GM21423 (cell line): ENCODE measurements around the gene CTSV.
A peak's percentile ranks its signal among the peaks of the same experiment; 100 is the strongest.
"Not testable (repeated sequence)": the region's sequence is repeated elsewhere in the genome, so short reads cannot be mapped to it uniquely, and the experiment has no call there.

Experiments
- ATAC-seq: cut with Tn5 transposase; IDR thresholded peaks from one replicate; pipeline ENCODE4 v1.9.1; 2021; ENCODE audit warnings: mild to moderate bottlenecking, moderate library complexity; ENCODE audit not compliant: unreplicated experiment

CTSV gene

GRCh38 chr9:97038611-97039513 lies at the start of gene CTSV:
TSS of gene CTSV (minus strand) at chr9:97039142. CDS start at chr9:97038043, 1,099 bp downstream.
- peak; percentile 99 for ATAC-seq

- ATAC-seq = not testable (repeated sequence)
Observed at GRCh38 chr9:97087668-97088215, 48.8 kb upstream of the CTSV start.

- ATAC-seq = not testable (repeated sequence)
Observed at GRCh38 chr9:97084562-97084991, 45.6 kb upstream of the CTSV start.

- ATAC-seq = no peak
Observed at GRCh38 chr9:97078362-97078761, 39.4 kb upstream of the CTSV start.

- ATAC-seq = no peak
Observed at GRCh38 chr9:97077452-97078295, 38.7 kb upstream of the CTSV start.

- ATAC-seq = not testable (repeated sequence)
Observed at GRCh38 chr9:97076731-97077451, 37.9 kb upstream of the CTSV start.

- ATAC-seq = no peak
Observed at GRCh38 chr9:97076238-97076637, 37.3 kb upstream of the CTSV start.

DNA sequence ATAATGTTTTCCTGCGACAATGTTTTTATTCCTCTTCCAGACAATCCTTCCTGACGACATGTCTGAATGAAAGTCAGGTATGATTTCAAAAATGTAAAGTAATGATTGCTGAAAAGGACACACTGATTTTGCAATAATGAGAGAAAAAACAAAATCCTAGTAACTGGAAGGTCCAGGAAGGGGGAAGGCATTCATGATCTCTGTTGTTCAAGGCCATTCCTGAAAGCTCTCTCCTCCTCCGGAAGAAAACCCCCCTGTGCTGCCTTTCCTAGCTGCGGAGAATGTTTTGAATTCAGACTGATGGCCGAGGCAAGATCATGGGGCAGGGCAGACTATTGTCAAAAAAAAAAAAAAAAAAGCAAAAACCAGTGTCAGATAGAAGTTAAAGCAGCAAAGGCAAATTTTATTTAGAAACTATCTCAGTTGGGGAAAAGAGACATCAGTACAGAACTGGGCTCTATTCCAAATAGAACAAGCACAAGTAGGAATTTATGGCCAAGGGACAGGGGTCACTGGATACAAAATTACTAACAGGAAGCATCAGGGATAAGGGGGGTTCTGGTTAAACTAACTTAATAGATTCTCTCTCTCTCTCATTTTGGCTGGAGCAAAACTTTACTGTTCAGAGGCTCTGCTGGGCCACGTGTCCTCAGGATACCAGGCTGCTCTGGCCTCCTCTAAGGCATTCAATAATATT lies 36.5 kb upstream of the CTSV start:
- no peak for ATAC-seq

GRCh38 chr9:97073506-97073905 lies 34.6 kb upstream of the CTSV start:
- ATAC-seq = no peak

- no peak for ATAC-seq
Observed at GRCh38 chr9:97072285-97072776, 33.4 kb upstream of the CTSV start.

DNA sequence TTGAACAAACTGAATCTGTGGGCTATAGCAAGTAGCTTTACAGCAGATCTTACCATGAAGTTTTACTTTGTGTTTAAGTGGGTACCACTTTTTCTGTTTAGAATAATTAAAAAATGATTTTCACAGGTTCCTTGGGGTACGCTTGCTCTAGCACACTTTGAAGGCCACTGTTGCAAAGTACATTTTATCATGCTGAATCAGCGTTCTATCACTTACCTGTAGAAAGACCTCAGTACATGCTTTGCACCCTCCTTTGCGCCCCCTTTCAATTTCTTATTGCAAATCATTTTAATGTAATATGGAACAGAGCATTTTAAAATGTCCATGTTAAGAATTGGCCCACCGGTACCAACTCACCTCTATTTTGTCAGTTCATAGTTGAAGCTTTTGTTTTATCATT lies 31.4 kb upstream of the CTSV start:
- ATAC-seq = not testable (repeated sequence)

DNA sequence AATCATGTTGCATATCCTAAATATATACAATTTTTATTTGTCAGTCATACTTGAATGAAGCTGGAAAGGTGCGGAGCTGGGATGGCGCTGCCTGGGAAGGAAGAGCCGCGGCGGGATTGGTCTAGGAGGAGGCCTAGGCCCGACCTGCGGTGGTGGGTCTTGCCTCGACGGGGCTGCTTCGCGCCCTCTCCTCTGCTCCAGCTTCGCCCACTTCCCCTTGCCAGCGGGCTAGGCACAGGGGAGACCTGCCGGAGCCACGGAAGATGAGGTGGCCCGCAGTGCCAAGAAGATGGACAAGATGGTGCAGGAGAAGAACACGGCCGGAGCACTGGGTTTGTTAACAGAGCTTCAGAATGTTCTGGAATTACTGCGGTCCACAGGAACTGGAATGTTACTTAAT lies 28.5 kb upstream of the CTSV start:
- no peak for ATAC-seq

GRCh38 chr9:97064176-97064575 lies 25.2 kb upstream of the CTSV start:
- ATAC-seq = no peak

DNA sequence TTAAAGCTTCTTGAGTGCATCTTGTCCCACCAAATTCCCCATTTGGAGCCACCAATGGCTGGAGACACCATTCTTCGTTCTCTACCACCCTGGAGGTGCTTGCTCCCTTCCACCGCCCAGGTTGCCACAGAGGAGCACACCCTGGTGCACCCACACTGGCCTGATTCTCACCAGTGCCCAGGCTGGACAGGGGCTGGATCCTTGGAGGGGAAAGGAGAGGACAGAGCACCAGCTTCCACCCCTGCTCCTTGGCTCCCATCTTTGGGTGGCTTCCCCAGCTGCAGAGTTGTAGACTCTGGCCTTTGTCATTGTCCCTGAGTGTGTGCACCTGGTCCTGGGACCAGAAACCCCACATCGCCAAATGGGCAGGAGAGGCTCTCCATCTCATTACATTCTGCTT lies 21.9 kb upstream of the CTSV start:
- no peak for ATAC-seq

DNA sequence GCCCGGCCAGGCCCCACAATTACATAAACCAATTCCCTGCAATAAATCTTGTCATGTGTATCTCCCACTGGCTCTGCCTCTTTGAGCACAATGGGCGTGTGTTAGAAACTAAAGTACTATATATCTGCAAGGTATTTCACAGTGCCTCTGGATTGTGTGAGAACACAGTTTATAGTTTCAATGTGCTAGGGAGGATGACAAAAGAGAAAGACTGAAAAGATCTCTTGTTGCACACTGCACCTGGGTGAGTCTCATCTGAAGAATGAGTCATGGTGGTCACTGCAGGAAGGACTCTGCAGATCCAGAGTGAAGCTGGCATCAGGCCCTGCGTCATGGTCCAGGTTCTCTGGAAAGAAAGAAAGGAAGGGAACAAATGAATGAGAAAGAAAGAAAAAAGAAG lies 20.7 kb upstream of the CTSV start:
- no peak for ATAC-seq

DNA sequence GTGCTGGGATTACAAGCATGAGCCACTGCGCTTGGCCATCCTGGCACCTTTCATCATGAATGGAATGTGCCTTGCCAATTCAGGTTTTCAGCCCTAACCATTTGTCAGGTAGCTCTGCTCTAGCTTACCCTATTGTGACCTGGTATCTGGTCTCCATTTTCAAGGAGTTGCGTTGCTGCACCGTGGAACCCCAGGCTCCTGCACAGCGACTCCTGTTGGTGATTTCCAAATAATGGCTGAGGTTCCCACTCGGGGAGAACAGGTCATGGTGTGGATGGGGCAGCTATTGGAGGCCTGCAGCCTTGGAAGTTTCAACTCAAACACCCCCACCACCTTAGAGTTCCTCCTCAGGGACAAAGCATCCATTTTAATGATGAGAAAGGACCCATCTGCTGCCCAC lies 18.7 kb upstream of the CTSV start:
- ATAC-seq = no peak

DNA sequence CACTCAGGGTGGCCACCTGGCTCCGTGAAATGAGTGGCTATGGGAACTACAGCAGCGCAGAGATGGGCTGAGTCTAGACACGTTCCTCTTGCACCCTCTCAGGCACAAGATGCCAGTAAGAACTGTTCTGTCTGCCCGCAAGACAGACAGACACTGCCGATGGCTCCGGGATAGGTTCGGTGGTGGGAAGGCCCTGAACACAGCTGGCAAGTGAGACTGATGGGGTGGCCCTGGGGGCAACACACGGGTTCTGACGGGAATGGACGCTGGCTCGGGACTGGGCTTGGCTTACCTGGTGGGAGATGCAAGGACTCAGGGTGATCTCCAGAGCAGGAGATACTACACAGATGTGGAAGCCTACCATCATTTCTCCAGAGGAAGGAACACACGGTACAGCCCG lies 16.9 kb upstream of the CTSV start:
- ATAC-seq = not testable (repeated sequence)

DNA sequence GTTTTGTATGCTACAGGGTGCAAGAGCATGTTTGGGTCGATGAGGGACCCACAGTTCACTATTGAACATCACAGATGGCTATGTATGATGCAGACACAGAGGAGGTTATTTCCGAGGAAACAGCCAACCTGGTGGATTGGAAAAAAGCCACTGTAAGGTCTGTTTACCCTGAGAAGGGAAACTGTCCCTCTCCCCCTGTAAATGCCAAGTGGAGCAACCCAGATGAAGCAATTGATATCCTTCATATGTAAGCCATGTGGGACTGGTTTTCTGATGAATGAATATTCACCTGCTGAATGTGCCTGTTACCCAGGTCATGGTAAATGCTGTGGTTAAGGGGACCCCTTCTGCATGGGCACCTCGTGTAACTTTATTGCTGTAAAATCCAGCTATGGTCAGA lies 14.8 kb upstream of the CTSV start:
- ATAC-seq = no peak

- ATAC-seq = no peak
Observed at GRCh38 chr9:97052735-97053134, 13.8 kb upstream of the CTSV start.

GRCh38 chr9:97046228-97046627 lies 7.3 kb upstream of the CTSV start:
- ATAC-seq = no peak
